HG03280 (cell line): ENCODE results near the gene TRUB2.
"Not testable (repeated sequence)": the region's sequence is repeated elsewhere in the genome, so short reads cannot be mapped to it uniquely, and the experiment has no call there.

ENCODE experiments used
- ATAC-seq: cut with Tn5 transposase; IDR thresholded peaks from one replicate; pipeline ENCODE4 v1.9.1; 2021; ENCODE audit warnings: mild to moderate bottlenecking, moderate library complexity; ENCODE audit not compliant: unreplicated experiment

The TRUB2 gene

DNA sequence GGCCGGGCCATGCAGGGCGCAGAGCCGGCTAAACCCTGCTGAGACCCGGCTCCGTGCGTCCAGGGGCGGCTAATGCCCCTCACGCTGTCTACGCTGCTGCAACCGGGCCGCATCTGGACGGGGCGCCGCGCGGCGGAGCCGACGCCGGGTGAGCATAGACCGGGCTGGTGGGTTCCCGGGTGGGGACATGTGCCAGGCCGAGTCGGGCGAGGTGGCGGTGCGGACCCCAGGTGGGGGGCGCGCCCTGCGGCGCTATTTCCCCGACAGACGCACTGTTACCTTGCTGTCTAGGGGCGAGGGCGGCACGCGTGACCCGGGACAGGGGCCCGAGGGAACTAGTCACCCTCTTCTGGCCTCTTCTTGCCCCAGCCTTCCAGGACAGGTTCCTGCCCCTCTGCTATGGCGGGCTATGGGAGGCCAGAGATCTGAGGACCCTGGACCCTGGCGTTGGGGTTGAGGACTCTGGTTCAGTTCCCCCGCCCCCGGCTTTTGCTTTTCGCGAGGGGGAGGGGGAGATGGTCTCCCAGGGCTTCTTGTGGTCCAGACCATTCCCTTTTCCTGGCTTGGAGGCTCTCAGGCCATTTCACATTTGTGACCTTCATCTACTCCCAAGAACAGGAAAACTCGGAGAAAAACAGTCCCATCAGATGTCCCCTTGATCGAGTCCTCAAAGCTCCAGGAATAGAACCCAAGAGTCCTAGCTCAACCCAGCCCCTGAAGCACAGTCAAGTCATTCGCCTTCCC is 18.6 kb upstream of the TRUB2 start:
- peak; percentile 20 for ATAC-seq

DNA sequence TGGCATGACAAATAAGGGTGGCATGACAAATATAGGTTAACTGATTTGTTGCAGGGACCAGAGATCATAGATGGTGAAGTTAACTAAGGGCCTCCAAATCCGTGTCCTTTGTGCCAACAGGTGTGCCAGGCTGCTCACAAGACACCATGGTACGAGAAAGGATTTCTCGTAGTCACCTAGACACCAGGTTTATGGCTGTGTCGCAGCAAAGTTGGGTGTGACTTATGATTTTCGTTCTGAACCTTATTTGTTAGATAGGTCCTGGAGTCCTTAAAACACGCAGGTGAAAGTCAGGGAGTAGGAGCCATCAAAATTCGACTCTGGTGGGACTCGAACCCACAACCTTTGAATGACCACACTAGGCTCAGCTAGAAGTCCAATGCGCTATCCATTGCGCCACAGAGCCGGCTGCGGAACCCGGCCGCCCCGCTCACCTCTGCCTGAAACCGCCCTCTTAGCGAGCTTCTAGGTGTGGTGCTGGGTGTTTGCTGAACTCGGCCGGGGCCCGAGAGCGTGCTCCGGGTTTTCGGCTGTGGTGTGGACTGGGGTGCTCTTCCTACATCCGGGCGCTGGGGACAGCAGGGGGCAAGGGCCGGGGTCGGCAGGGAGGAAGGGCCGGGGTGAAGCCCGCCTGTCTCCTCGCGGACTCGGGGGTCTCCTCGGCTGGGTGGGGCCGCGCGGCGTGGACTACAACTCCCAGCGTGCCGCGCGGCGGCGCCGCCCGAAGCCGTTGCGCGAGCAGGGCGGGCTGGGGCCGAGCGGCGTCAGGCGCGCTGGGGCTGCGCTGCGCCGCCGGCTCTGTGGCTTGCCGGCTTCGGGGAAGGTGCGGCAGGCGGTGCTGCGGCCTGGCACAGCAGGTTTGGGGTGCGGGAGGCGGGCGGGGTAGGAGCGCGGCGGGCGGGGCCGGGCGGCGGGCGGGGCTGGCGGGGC is 17.8 kb upstream of the TRUB2 start, which contains the start of gene SLC27A4:
Gene SLC27A4 (plus strand): TSS at position 767 of the 930 bp plus-strand sequence. CDS start 2,606 bp downstream, outside the sequence.
- ATAC-seq: peak; percentile 81

DNA sequence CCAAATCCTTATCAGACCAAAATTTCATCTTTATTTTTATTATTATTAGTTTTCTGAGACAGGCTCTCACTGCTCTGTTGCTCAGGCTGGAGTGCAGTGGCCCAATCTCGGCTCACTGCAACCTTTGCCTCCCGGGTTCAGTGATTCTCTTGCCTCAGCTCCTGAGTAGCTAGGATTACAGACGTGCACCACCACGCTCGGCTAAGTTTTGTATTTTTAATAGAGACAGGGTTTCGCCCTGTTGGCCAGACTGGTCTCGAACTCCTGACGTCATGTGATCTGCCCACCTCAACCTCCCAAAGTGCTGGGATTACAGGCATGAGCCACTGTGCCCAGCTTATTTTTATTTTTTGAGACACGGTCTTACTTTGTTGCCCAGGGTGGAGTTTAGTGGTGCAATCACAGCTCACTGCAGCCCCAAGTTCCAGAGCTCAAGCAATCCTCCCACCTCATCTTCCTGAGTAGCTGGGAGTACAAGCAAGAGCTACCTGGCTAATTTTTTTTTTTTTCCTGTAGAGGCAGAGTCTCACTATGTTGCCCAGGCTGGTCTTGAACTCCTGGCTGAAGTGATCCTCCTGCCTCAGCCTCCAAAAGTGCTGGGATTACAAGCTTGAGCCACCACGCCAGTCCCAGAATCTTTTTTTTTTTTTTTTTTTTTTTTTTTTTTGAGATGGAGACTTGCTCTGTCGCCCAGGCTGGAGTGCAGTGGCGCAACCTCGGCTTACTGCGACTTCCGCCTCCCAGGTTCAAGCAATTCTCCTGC is 16.8 kb upstream of the TRUB2 start:
- ATAC-seq: not testable (repeated sequence)

DNA sequence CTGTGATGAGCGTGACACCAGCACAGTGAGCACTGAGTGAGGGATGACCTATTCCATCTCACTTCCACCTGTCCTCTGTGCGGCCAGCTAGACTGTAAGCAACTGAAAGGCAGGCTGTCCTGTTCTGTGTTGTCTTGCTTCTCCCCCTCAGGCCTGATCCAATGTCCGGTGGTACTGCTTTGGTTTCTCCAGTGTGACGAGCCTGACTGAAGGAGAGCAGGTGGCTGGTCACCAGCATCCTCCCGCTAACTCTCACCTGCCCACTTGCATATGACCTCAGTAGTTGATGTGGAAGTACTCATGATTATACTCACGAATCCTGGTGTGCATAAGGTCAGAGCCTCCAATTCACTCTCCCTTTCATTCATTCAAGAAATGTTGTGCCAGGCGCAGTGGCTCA is 15.7 kb upstream of the TRUB2 start:
- ATAC-seq: no peak

DNA sequence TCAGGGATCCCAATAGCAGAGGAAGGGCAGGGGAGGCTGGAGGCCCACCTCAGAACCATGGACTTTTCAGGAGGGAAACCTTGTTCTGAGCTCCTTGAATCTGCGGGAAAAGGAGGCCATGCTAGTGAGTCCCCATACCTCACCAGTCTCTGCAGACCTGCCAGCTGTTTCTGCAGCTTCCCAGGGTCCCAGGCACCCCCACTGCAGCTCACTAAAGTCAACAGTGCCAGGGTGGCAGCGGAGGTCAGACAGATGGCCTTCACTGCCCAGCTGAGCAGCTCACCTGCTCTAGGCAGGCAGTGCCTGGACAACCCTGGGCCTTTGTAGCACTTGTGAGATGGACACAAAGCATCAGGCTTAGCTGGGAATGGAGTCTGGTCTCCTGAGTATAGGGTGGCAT is 13.7 kb upstream of the TRUB2 start:
- no peak for ATAC-seq

DNA sequence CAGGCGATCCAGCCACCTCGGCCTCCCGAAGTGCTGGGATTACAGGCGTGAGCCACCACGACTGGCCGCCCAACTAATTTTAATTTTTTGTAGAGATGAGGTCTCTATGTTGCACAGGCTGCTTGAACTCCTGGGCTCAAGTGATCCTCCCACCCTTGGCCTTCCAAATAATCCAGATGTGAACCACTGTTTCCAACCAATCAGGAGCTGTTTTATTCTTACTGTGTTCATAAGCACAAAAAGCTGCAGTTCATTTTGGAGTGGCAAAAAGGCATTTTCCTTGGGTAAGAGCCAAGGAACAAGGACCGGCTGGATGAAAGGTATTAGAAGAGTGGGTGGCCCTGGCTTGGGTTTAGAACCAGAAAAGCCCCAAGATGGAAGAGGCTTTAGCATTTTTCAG is 12.9 kb upstream of the TRUB2 start:
- ATAC-seq: no peak

DNA sequence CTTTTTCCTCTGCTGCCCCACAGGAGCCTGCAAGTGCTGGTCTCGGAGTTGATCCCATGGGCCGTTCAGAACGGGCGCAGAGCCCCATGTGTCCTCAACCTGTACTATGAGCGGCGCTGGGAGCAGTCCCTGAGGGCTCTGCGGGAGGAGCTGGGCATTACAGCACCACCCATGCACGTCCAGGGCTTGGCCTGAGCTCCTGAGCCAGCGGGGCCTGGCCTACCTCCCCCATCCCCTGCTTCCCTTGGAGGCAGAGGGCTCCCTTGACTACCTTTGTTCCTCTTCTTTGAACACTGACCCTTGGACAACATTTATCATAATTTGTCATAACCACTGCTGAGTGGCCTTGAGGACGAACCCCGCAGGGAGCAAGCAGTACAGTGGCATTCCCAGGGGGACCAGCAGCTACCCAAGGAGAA is 11.2 kb upstream of the TRUB2 start:
- no peak for ATAC-seq

DNA sequence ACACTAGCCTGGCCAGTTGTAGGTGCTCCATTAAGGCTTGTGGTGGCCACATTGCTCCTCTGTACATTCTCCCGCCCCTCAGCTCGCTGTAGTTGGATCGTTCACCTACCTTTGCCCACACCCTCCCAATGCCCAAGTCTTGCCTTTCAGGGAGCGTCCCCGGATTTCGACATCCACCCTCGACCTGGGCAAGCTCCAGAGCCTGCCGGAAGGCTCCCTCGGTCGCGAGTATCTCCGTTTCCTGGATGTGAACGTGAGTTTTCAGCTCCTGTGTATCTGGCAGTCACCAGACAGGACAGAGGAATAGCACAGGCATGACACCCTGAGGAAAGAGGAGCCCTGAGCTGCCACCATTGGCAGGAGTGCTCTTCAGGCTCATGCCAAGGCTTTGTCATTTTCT is 3.4 kb upstream of the TRUB2 start:
- ATAC-seq: no peak

DNA sequence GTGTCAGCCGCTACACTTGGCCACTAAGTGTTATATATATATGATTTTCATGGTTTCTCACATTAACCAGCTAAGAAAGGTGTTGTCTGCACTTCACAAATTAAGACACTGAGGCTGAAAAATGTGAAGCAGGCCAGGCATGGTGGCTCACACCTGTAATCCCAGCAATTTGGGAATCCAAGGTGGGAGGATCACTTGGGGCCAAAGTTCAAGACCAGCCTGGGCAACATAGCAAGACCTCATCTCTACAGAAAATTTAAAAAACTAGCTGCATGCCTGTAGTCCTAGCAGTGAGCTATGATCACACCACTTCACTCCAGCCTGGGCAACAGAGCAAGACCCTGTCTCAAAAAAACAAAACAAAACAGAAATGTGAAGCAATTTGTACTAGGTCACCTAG is 2.2 kb upstream of the TRUB2 start:
- ATAC-seq: no peak

DNA sequence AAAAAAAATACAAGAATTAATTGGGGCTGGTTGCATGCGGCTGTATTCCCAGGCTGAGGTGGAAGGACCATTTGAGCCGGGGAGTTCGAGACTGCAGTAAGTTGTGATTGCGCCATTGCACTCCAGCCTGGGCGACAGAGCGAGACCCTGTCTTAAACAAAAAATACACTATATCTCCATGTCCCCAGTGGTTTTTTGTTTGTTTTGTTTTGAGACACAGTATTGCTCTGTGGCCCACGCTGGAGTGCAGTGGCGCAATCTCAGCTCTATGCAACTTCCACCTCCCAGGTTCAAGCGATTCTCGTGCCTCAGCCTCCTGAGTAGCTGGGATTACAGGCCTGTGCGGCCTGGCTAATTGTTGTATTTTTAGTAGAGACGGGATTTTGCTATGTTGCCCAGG is 1.5 kb upstream of the TRUB2 start:
- ATAC-seq: no peak

DNA sequence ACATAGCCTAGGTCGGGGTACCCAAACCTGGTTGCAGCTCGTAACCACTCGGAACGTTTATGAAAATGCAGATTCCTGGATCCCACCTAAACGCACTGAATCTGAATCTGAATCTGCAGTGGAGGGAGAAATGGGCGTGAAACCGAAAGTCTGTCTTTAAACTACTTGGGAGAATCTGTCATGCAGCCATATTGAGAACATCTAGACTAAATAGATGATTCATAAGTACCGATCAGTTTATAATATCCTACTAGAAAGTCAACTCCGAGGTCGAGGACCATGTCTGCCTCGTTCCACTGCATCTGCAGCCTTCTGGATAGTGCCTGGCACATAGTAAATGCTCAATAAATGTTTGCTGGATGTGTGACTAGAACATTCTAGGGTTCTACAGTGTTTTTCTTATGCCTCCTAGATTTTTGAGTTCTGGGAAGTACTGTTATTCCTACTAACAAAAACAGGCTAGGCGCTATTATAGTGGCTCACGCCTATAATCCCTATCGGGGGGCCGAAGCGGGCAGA is 1.0 kb upstream of the TRUB2 start:
- no peak for ATAC-seq

DNA sequence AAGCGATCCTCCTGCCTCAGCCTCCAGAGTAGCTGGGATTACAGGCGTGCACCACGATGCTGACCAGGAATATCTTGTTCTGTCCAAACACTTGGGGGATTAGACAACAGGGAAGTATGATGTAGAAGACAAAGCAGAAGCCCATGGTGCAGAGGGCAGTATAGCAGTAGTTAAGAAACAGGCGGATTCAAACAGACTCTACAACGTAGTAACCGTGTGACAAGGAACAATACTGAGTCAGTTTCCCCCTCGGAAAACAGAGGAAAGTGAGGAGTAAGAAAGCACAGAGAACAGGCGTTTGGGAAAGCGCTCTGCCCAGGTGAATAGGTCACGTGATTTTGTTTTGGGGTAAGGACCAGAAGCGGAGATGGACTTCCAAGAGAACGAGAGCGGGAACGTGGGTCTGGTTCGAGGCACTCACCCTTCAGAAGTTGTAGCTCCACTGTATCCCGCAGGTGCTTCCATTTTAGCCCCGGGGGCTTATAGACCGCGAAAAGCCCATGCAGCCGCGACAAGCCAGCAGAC is 306 bp downstream of the TRUB2 start:
- peak; percentile 16 for ATAC-seq

DNA sequence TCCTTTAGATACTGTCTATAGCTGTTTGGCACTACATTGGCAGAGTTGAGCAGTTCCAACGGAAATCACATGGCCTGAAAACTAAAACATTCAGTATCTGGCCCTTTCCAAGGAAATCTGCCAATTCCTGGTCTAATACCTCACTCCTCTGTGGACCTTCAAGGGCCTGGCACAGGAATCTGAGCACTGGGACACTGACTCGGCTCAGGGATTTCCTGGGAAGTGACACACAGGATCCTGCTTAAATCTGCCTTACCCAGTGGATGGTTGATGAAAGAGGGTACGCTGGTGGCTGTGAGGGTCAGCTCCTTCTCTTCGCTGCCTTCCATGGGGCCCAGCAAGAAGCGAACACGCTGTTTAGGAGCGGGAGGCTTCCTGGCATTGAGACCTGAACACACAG is 904 bp downstream of the TRUB2 start:
- no peak for ATAC-seq

DNA sequence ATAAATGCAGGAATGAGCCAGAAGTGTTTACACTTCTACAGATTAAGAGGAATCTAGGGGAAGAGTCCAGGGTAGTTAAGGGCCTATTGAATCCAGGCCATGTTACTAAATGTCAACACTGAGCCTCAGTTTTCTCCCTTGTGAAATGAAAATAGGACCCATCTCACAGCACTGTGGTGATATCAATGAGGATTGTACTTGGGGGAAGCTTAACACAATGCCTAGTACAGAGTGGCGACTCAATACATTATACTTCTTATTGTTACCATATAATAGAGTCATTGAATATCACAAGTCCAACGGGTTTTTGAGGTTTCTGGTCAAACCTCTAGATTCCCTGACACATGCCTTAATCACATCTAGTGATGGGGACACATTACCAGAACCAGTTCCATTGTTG is 4.6 kb downstream of the TRUB2 start:
- ATAC-seq: no peak

DNA sequence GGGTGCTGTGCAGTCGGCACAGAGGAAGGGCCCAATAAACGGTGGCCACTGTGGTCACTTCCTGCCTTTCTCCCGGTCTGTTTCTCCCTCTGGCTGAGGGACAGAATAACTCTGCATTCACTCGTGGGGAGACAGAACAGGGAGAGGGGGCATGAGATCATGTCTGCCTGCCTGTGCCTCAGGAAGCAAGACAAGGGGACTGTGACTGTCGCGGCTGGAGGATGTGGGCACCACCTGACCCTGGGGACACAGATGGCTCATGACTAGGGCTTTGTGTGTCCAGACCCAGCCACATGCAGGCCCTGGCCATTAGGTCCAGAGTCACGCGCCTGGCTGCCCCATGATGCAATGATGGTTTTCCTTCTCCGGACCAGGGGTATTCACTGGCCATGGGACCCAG is 5.8 kb downstream of the TRUB2 start:
- no peak for ATAC-seq

DNA sequence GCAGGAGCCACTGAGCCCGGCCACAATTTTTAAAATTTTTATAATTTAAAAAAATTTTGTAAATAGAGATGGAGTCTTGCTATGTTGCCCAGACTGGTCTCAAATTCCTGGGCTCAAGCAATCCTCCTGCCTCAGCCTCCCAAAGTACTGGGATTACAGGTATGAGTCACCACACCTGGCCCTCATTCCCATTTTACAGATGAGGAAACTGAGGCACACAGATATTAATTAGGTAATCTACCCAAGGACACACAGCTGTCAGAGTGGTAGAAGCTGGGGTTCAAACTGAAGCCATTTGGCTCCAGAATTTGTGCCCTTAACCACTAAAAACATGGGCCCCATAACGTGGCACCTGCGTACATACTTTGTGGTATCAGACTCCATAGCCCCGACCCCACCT is 7.5 kb downstream of the TRUB2 start:
- ATAC-seq: no peak

DNA sequence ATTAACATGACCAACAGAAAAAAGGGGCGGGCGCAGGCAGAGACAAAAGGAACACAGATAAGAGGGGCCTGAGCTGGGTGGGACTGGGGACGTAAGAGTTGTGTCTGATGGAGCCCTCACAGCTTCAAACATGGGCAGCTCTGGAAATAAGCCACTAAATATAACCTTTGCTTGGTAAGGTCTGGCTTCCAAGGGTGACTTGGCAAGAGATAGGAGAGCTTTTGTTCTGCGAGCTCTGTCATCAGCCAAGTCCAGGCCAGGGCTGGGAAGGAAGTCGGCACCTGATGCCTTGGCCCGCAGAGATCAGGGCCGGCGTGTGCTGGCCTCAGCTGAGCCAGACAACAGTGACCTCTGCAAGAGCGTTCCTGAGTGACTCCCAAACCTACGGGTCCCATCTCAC is 11.8 kb downstream of the TRUB2 start:
- ATAC-seq: no peak

DNA sequence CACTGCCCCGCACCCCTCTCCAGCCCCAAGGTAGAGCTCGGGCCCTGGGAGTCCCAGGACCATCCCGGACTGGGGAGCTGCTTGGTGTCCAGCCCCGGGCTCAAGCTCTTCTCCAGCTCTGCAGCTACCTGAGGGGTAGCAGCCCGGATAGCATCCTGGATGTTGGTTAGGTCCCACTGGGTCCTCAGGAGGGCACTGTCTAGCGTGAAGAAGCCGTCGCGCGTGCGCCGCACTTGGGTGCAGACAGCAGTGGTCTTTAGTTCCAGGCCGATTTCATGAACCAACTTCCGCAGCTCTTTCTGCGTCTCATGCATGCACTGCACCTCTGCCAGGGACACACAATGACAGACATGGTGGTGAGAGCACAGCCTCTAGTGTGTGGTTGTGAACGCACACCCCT is 12.7 kb downstream of the TRUB2 start:
- no peak for ATAC-seq

DNA sequence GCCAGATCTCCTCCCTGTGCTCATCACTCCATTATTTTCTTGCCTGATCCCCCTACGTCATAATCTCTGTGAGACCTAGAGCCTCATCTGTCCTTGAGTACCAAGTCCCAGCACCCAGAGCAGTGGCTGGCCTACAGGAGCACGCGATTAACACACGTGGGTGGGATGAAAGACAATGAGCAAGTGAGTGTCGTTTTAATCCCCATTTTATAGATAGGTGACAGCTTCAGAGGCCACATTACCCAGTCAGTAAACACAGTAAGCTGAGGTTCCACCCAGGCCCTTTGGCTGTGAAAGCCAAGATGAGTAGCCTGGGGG is 17.3 kb downstream of the TRUB2 start:
- no peak for ATAC-seq

DNA sequence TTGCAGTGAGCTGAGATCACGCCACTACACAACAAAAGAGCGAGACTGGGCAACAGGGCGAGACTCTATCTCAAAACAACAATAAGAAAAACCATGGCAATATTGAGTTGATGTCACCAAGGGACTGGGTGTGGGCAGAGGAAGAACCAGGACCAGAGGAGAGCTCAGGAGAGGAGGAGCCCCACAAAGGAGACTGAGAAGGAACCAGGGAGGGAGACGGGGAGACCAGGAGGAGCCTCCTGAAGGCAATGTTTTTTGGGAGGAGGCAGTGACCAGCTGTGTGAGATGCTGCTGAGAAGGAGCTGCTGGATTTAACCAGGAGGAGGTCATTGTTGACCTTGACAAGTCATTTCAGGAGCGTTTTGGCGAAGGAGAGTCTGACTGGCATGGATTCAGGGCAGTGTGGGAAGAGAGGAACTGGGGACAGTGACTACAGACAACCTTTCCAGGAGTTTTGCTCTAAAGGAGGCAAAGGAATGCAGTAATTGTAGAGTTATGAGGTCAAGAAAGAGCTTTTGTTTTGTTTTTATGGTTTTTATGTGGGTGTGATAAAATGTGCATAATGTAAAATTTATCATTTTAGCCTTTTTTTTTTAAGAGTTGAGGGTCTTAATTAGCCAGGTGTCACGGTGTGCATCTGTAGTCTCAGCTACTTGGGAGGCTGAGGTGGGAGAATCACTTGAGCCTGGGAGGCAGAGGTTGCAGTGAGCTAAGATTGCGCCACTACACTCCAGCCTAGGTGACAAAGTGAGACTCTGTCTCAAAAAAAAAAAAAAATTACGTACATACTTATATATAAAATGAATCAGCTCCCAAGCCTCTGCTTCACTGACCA is 17.9 kb downstream of the TRUB2 start:
- no peak for ATAC-seq
